ENCODE results near the gene TTC39B. TPM values are rescaled to one million over a fixed set of nuclear protein-coding genes. Genes with fewer than 3 reads are reported as not detected.
A peak's percentile ranks its signal among the peaks of the same experiment; 100 is the strongest.

The TTC39B gene
- total RNA-seq, 6 experiments from 2014 or later, result 4.6 to 6.1 (median 5.8) TPM

- TF ChIP-seq CTCF (IDR thresholded peaks at IDR 0.05), result no peak
- no peak overlapping the region for H3K4me3 Mint-ChIP-seq
- no peaks in the 10 kb centered on the region for H3K36me3 Mint-ChIP-seq (ENCODE audit: low read depth)
- DNase-seq, result peak; percentile 30
- H3K9me3 Mint-ChIP-seq, result no peaks in the 10 kb centered on the region
- H3K27me3 Mint-ChIP-seq (ENCODE audit: insufficient read depth), result peaks cover 2% of the 10 kb centered on the region; the same call in 1 of the 2 replicates
- no peak overlapping the region; the same call in 1 of the 2 replicates for H3K27ac Mint-ChIP-seq
- peaks cover 39% of the 10 kb centered on the region for H3K4me1 Mint-ChIP-seq (ENCODE audit: low read depth)
These were observed 53.8 kb downstream of the TTC39B start for GRCh38 chr9:15253197-15253596.

GRCh38 chr9:15249981-15250380 is 57.0 kb downstream of the TTC39B start:
- Mint-ChIP-seq H3K4me1 (ENCODE audit: low read depth) (peaks cover 68% of the 10 kb centered on the region), H3K27ac (peak overlapping the region; percentile 71), H3K36me3 (ENCODE audit: low read depth) (no peaks in the 10 kb centered on the region), H3K4me3 (peak overlapping the region; percentile 65; the same call in 1 of the 2 replicates), H3K9me3 (no peaks in the 10 kb centered on the region), H3K27me3 (ENCODE audit: insufficient read depth) (peaks cover 2% of the 10 kb centered on the region; the same call in 1 of the 2 replicates)
- no peak for DNase-seq
- TF ChIP-seq CTCF (IDR thresholded peaks at IDR 0.05), result no peak

GRCh38 chr9:15249042-15249818 is 57.8 kb downstream of the TTC39B start:
- Mint-ChIP-seq H3K9me3 (no peaks in the 10 kb centered on the region), H3K27me3 (ENCODE audit: insufficient read depth) (peaks cover 2% of the 10 kb centered on the region; the same call in 1 of the 2 replicates), H3K4me3 (peak overlapping the region; percentile 65), H3K4me1 (ENCODE audit: low read depth) (peaks cover 75% of the 10 kb centered on the region), H3K36me3 (ENCODE audit: low read depth) (no peaks in the 10 kb centered on the region), H3K27ac (peak overlapping the region; percentile 71)
- DNase-seq, result peak; percentile 40
- TF ChIP-seq CTCF (IDR thresholded peaks at IDR 0.05), result no peak

GRCh38 chr9:15248621-15249020 is 58.4 kb downstream of the TTC39B start:
- Mint-ChIP-seq H3K4me1 (ENCODE audit: low read depth) (peaks cover 76% of the 10 kb centered on the region), H3K4me3 (peak overlapping the region; percentile 65), H3K9me3 (no peaks in the 10 kb centered on the region), H3K27me3 (ENCODE audit: insufficient read depth) (no peaks in the 10 kb centered on the region), H3K27ac (peak overlapping the region; percentile 71), H3K36me3 (ENCODE audit: low read depth) (no peaks in the 10 kb centered on the region)
- no peak for DNase-seq
- no peak for TF ChIP-seq CTCF (IDR thresholded peaks at IDR 0.05)

- H3K36me3 Mint-ChIP-seq (ENCODE audit: low read depth), result no peaks in the 10 kb centered on the region
- H3K27ac Mint-ChIP-seq, result peak overlapping the region; percentile 71; the same call in 1 of the 2 replicates
- H3K4me3 Mint-ChIP-seq, result no peak overlapping the region; the same call in 1 of the 2 replicates
- H3K4me1 Mint-ChIP-seq (ENCODE audit: low read depth), result peaks cover 76% of the 10 kb centered on the region
- no peak for TF ChIP-seq CTCF (IDR thresholded peaks at IDR 0.05)
- H3K27me3 Mint-ChIP-seq (ENCODE audit: insufficient read depth), result no peaks in the 10 kb centered on the region
- H3K9me3 Mint-ChIP-seq, result no peaks in the 10 kb centered on the region
- DNase-seq, result no peak
These were observed 58.9 kb downstream of the TTC39B start for GRCh38 chr9:15248081-15248480.

All from HFFc6 (cell line).